Adipose tissue (tissue), 3 donors: ENCODE data around the gene SLC27A2. TPM values are rescaled to one million over a fixed set of nuclear protein-coding genes. Genes with fewer than 3 reads are reported as not detected.

Experiments
- H3K27ac ChIP-seq: one replicate; pipeline ENCODE4 v1.5.1; 2013; ENCODE audit warnings: low read depth, low read length
- WGBS, 3 donors: extraction: QIAGEN DNeasy Blood & Tissue Kit; methylation state at CpG; one replicate each; pipeline ENCODE4 v1.1.7; 2013; 5-methylcytosine and 5-hydroxymethylcytosine counted together
- polyA plus RNA-seq, 3 donors: library from polyadenylated mRNA; stranded (reverse); fragments of 200-250 nt; gene quantifications; one replicate each; pipeline ENCODE4 v1.2.3, GENCODE V29; 2013
- donor health status: healthy with polysubstance abuse.
- donor health status: Bipolar disorder and iron deficiency.
- donor health status: healthy.

The SLC27A2 gene
- polyA plus RNA-seq, 3 donors: 3.0 to 6.6 (median 5.5) TPM

- no peak overlapping the region for H3K27ac ChIP-seq
- 77 to 85% (median 81%) methylated on average over 5 of the region's 5 CpGs for WGBS, 3 donors
These were observed 45.1 kb downstream of the SLC27A2 start for GRCh38 chr15:50227076-50227475.

- WGBS, 3 donors: 93 to 98% (median 97%) methylated on average over 3 of the region's 3 CpGs
These were observed 46.9 kb downstream of the SLC27A2 start for GRCh38 chr15:50228866-50229265.

GRCh38 chr15:50229336-50229735, 47.3 kb downstream of the SLC27A2 start:
- WGBS, 3 donors: 72 to 86% (median 76%) methylated on average over 3 of the region's 3 CpGs
- no peak overlapping the region for H3K27ac ChIP-seq

More at GRCh38 chr15:50228866-50229265, 46.9 kb downstream of the SLC27A2 start:
- no peak overlapping the region for H3K27ac ChIP-seq

GRCh38 chr15:50231761-50232160, 49.8 kb downstream of the SLC27A2 start:
- no peak overlapping the region for H3K27ac ChIP-seq

GRCh38 chr15:50232791-50233190, 50.8 kb downstream of the SLC27A2 start:
- H3K27ac ChIP-seq: no peak overlapping the region
- 82 to 89% (median 87%) methylated on average over 2 of the region's 2 CpGs for WGBS, 3 donors

- no peak overlapping the region for H3K27ac ChIP-seq
These were observed 51.3 kb downstream of the SLC27A2 start for GRCh38 chr15:50233192-50233736.

GRCh38 chr15:50234764-50235163, 52.8 kb downstream of the SLC27A2 start:
- WGBS, 3 donors: 45 to 52% (median 50%) methylated on average over 2 of the region's 2 CpGs
- no peak overlapping the region for H3K27ac ChIP-seq

- H3K27ac ChIP-seq: no peak overlapping the region
- 88 to 92% (median 89%) methylated on average over 1 of the region's 1 CpG for WGBS, 3 donors
These were observed 53.8 kb downstream of the SLC27A2 start for GRCh38 chr15:50235794-50236193.

GRCh38 chr15:50236433-50236832, 54.4 kb downstream of the SLC27A2 start:
- 94 to 96% (median 94%) methylated on average over 9 of the region's 9 CpGs for WGBS, 3 donors
- no peak overlapping the region for H3K27ac ChIP-seq

- H3K27ac ChIP-seq: no peak overlapping the region
- WGBS, 3 donors: 70 to 90% (median 88%) methylated on average over 2 of the region's 2 CpGs
These were observed 56.3 kb downstream of the SLC27A2 start for GRCh38 chr15:50238255-50238654.

GRCh38 chr15:50241684-50242450, 59.9 kb downstream of the SLC27A2 start:
- WGBS, 3 donors: 59 to 80% (median 73%) methylated on average over 5 of the region's 5 CpGs

GRCh38 chr15:50244153-50244552, 62.2 kb downstream of the SLC27A2 start:
- 93 to 100% (median 100%) methylated on average over 1 of the region's 1 CpG for WGBS, 3 donors
- no peak overlapping the region for H3K27ac ChIP-seq

More at GRCh38 chr15:50241684-50242450, 59.9 kb downstream of the SLC27A2 start:
- H3K27ac ChIP-seq: no peak overlapping the region

- WGBS, 3 donors: 64 to 90% (median 83%) methylated on average over 2 of the region's 2 CpGs
- H3K27ac ChIP-seq: no peak overlapping the region
These were observed 63.1 kb downstream of the SLC27A2 start for GRCh38 chr15:50244959-50245624.

- H3K27ac ChIP-seq: no peak overlapping the region
- WGBS, 3 donors: 87 to 94% (median 93%) methylated on average over 2 of the region's 2 CpGs
These were observed 64.6 kb downstream of the SLC27A2 start for GRCh38 chr15:50246631-50247030.

GRCh38 chr15:50247819-50248655, 66.0 kb downstream of the SLC27A2 start:
- 82 to 89% (median 82%) methylated on average over 14 of the region's 14 CpGs for WGBS, 3 donors
- no peak overlapping the region for H3K27ac ChIP-seq

GRCh38 chr15:50248994-50249582, 67.1 kb downstream of the SLC27A2 start:
- H3K27ac ChIP-seq: no peak overlapping the region
- WGBS, 3 donors: 36 to 57% (median 49%) methylated on average over 4 of the region's 4 CpGs

GRCh38 chr15:50249704-50250103, 67.7 kb downstream of the SLC27A2 start:
- WGBS, 3 donors: 51 to 71% (median 70%) methylated on average over 2 of the region's 2 CpGs
- no peak overlapping the region for H3K27ac ChIP-seq

GRCh38 chr15:50250760-50251394, 68.9 kb downstream of the SLC27A2 start:
- no peak overlapping the region for H3K27ac ChIP-seq
- 73 to 83% (median 78%) methylated on average over 6 of the region's 6 CpGs for WGBS, 3 donors
